ENCODE data around the gene PCP4. TPM values are rescaled to one million over a fixed set of nuclear protein-coding genes. Genes with fewer than 3 reads are reported as not detected.

PCP4 gene
- total RNA-seq, 4 donors from 2014 or later, result not detected

GRCh38 chr21:39869141-39869818, 2.0 kb downstream of the PCP4 start:
- in situ Hi-C loops (cut with MboI; ENCODE audit: low sequenced_read_pairs in 4 of 4) (loop anchor here in 3 of 4 donors (25.0 kb wide), 2 partner anchors 243 to 268 kb away; no protein-coding TSS in a partner anchor), intact Hi-C loops (cut with DNase I; ENCODE audit: low total_unique reads) (loop anchor here (5.0 kb wide), 1 partner anchor 253 kb away; no protein-coding TSS in a partner anchor)

GRCh38 chr21:39873687-39874086, 6.4 kb downstream of the PCP4 start:
- Histone ChIP-seq H3K27ac (no peak overlapping the region), H3K4me3 (no peak overlapping the region), H3K9me3 (no peaks in the 10 kb centered on the region), H3K36me3 (no peaks in the 10 kb centered on the region), H3K4me1 (no peaks in the 10 kb centered on the region), H3K27me3 (peaks cover 0 to 5% (median 0%) of the 10 kb centered on the region in 3 donors)
- ATAC-seq (no peak), DNase-seq (no peak)
- in situ Hi-C loops (cut with MboI; ENCODE audit: low sequenced_read_pairs in 4 of 4) (loop anchor here in 3 of 4 donors (25.0 kb wide), 2 partner anchors 239 to 264 kb away; no protein-coding TSS in a partner anchor), intact Hi-C loops (cut with DNase I; ENCODE audit: low total_unique reads) (no loop called here)
- TF ChIP-seq POLR2A (IDR thresholded peaks at IDR 0.05), result no peak
- TF ChIP-seq CTCF (IDR thresholded peaks at IDR 0.05 in 4 of 5, conservative IDR thresholded peaks at IDR 0.05 in 1 of 5), result no peak

More at GRCh38 chr21:39869141-39869818, 2.0 kb downstream of the PCP4 start:
- no peak for ATAC-seq
- Histone ChIP-seq H3K27ac (no peak overlapping the region), H3K36me3 (no peaks in the 10 kb centered on the region), H3K27me3 (peaks cover 0 to 5% (median 0%) of the 10 kb centered on the region in 3 donors), H3K4me3 (no peak overlapping the region), H3K9me3 (no peaks in the 10 kb centered on the region), H3K4me1 (no peaks in the 10 kb centered on the region)
- TF ChIP-seq CTCF (IDR thresholded peaks at IDR 0.05 in 4 of 5, conservative IDR thresholded peaks at IDR 0.05 in 1 of 5) (no peak), POLR2A (IDR thresholded peaks at IDR 0.05) (no peak)
- DNase-seq, result no peak

GRCh38 chr21:39874206-39874605, 7.0 kb downstream of the PCP4 start:
- Histone ChIP-seq H3K27me3 (peaks cover 0 to 5% (median 0%) of the 10 kb centered on the region in 3 donors), H3K4me3 (no peak overlapping the region), H3K36me3 (no peaks in the 10 kb centered on the region), H3K4me1 (no peaks in the 10 kb centered on the region), H3K9me3 (no peaks in the 10 kb centered on the region), H3K27ac (no peak overlapping the region)
- ATAC-seq (no peak), DNase-seq (no peak)
- in situ Hi-C loops (cut with MboI; ENCODE audit: low sequenced_read_pairs in 4 of 4) (loop anchor here in 3 of 4 donors (25.0 kb wide), 2 partner anchors 238 to 263 kb away; no protein-coding TSS in a partner anchor), intact Hi-C loops (cut with DNase I; ENCODE audit: low total_unique reads) (no loop called here)
- TF ChIP-seq POLR2A (IDR thresholded peaks at IDR 0.05) (no peak), CTCF (IDR thresholded peaks at IDR 0.05 in 4 of 5, conservative IDR thresholded peaks at IDR 0.05 in 1 of 5) (no peak)

GRCh38 chr21:39874759-39875158, 7.5 kb downstream of the PCP4 start:
- Histone ChIP-seq H3K27me3 (peaks cover 0 to 5% (median 0%) of the 10 kb centered on the region in 3 donors), H3K27ac (no peak overlapping the region), H3K36me3 (no peaks in the 10 kb centered on the region), H3K4me1 (no peaks in the 10 kb centered on the region), H3K9me3 (no peaks in the 10 kb centered on the region), H3K4me3 (no peak overlapping the region)
- DNase-seq (no peak), ATAC-seq (no peak)
- intact Hi-C loops (cut with DNase I; ENCODE audit: low total_unique reads), result no loop called here
- TF ChIP-seq CTCF (IDR thresholded peaks at IDR 0.05 in 4 of 5, conservative IDR thresholded peaks at IDR 0.05 in 1 of 5), result no peak
- no peak for TF ChIP-seq POLR2A (IDR thresholded peaks at IDR 0.05)
- in situ Hi-C loops (cut with MboI; ENCODE audit: low sequenced_read_pairs in 4 of 4), result loop anchor here in 3 of 4 donors (25.0 kb wide), 2 partner anchors 238 to 263 kb away; no protein-coding TSS in a partner anchor

Data from gastrocnemius medialis (tissue), 4 donors.